ENCODE measurements around the gene NTSR1. TPM values are rescaled to one million over a fixed set of nuclear protein-coding genes. Genes with fewer than 3 reads are reported as not detected.
A peak's percentile ranks its signal among the peaks of the same experiment; 100 is the strongest.

NTSR1 gene
- total RNA-seq, 1 donor from 2014 or later, result not detected

- intact Hi-C loops (cut with DNase I), result no loop called here
- ATAC-seq (ENCODE audit: poor library complexity), result no peak
- DNase-seq, result peak; percentile 34
Measured at GRCh38 chr20:62771396-62772102, 62.9 kb downstream of the NTSR1 start.

- peak; percentile 17 for DNase-seq
- ATAC-seq (ENCODE audit: poor library complexity), result no peak
- intact Hi-C loops (cut with DNase I), result no loop called here
Measured at GRCh38 chr20:62772103-62772611, 63.5 kb downstream of the NTSR1 start.

GRCh38 chr20:62772619-62772989, 64.0 kb downstream of the NTSR1 start:
- DNase-seq (no peak), ATAC-seq (ENCODE audit: poor library complexity) (no peak)
- intact Hi-C loops (cut with DNase I), result no loop called here

- DNase-seq, result no peak
- no peak for ATAC-seq (ENCODE audit: poor library complexity)
- intact Hi-C loops (cut with DNase I), result no loop called here
Measured at GRCh38 chr20:62772990-62773844, 64.6 kb downstream of the NTSR1 start.

GRCh38 chr20:62773845-62774714, 65.4 kb downstream of the NTSR1 start:
- ATAC-seq (ENCODE audit: poor library complexity) (no peak), DNase-seq (no peak)
- intact Hi-C loops (cut with DNase I), result no loop called here

GRCh38 chr20:62774762-62775161, 66.1 kb downstream of the NTSR1 start:
- DNase-seq, result peak; percentile 62
- intact Hi-C loops (cut with DNase I), result no loop called here

GRCh38 chr20:62775206-62775605, 66.6 kb downstream of the NTSR1 start:
- DNase-seq (no peak), ATAC-seq (ENCODE audit: poor library complexity) (no peak)
- intact Hi-C loops (cut with DNase I), result no loop called here

More at GRCh38 chr20:62774762-62775161, 66.1 kb downstream of the NTSR1 start:
- ATAC-seq (ENCODE audit: poor library complexity), result no peak

- DNase-seq (no peak), ATAC-seq (ENCODE audit: poor library complexity) (no peak)
- intact Hi-C loops (cut with DNase I), result no loop called here
Measured at GRCh38 chr20:62776035-62776691, 67.5 kb downstream of the NTSR1 start.

GRCh38 chr20:62776692-62777527, 68.3 kb downstream of the NTSR1 start:
- ATAC-seq (ENCODE audit: poor library complexity), result no peak
- intact Hi-C loops (cut with DNase I), result no loop called here
- DNase-seq, result no peak

GRCh38 chr20:62777528-62777830, 68.8 kb downstream of the NTSR1 start:
- intact Hi-C loops (cut with DNase I), result no loop called here
- DNase-seq (no peak), ATAC-seq (ENCODE audit: poor library complexity) (no peak)

GRCh38 chr20:62778058-62778457, 69.4 kb downstream of the NTSR1 start:
- DNase-seq (no peak), ATAC-seq (ENCODE audit: poor library complexity) (no peak)
- intact Hi-C loops (cut with DNase I), result no loop called here

- intact Hi-C loops (cut with DNase I), result no loop called here
- ATAC-seq (ENCODE audit: poor library complexity) (no peak), DNase-seq (no peak)
Measured at GRCh38 chr20:62778601-62779416, 70.2 kb downstream of the NTSR1 start.

GRCh38 chr20:62779417-62779685, 70.7 kb downstream of the NTSR1 start:
- no peak for DNase-seq
- no peak for ATAC-seq (ENCODE audit: poor library complexity)
- intact Hi-C loops (cut with DNase I), result no loop called here

- no peak for DNase-seq
- intact Hi-C loops (cut with DNase I), result no loop called here
- ATAC-seq (ENCODE audit: poor library complexity), result no peak
Measured at GRCh38 chr20:62780204-62780603, 71.6 kb downstream of the NTSR1 start.

GRCh38 chr20:62780696-62781095, 72.1 kb downstream of the NTSR1 start:
- ATAC-seq (ENCODE audit: poor library complexity) (no peak), DNase-seq (no peak)
- intact Hi-C loops (cut with DNase I), result no loop called here

GRCh38 chr20:62782149-62782892, 73.7 kb downstream of the NTSR1 start:
- ATAC-seq (ENCODE audit: poor library complexity) (peak; percentile 12), DNase-seq (no peak)
- intact Hi-C loops (cut with DNase I), result no loop called here

GRCh38 chr20:62782893-62783278, 74.2 kb downstream of the NTSR1 start:
- intact Hi-C loops (cut with DNase I), result no loop called here
- no peak for DNase-seq
- ATAC-seq (ENCODE audit: poor library complexity), result peak; percentile 52

All from Right ventricle myocardium superior (tissue), 1 donor.